Measurements from ENCODE around the gene NELFA. TPM values are rescaled to one million over a fixed set of nuclear protein-coding genes. Genes with fewer than 3 reads are reported as not detected.

The NELFA gene
- total RNA-seq, 1 experiment from 2014 or later = 27.0 TPM

- no peaks in the 10 kb centered on the region for H3K27me3 ChIP-seq (ENCODE audit: control insufficient read depth, insufficient read depth, low read length)
- H3K27ac ChIP-seq (ENCODE audit: low read length) = no peak overlapping the region
- H3K4me1 ChIP-seq (ENCODE audit: control insufficient read depth, insufficient read depth, low read length) = no peaks in the 10 kb centered on the region
- DNase-seq (ENCODE audit: low read depth, low spot score) (no peak), ATAC-seq (peak; percentile 49; the same call in 1 of the 2 replicates)
- in situ Hi-C loops (cut with HindIII; ENCODE audit: low pct_unique_long_range_greater_than_20kb, low sequenced_read_pairs) (no loop called here), intact Hi-C loops (cut with micrococcal nuclease; ENCODE audit: unreplicated experiment) (no loop called here)
- H3K9me3 ChIP-seq (ENCODE audit: control insufficient read depth, insufficient read depth, low read depth, low read length) = no peaks in the 10 kb centered on the region
- ChIA-PET POLR2A (no interaction called here), CTCF (no interaction called here)
- no peak overlapping the region for H3K4me3 ChIP-seq (ENCODE audit: low read depth in 2 of 2, low read length in 2 of 2)
- H3K36me3 ChIP-seq (ENCODE audit: control insufficient read depth, insufficient read depth, low read length) = no peaks in the 10 kb centered on the region; the same call in 1 of the 2 replicates
- TF ChIP-seq, protein P1, sequence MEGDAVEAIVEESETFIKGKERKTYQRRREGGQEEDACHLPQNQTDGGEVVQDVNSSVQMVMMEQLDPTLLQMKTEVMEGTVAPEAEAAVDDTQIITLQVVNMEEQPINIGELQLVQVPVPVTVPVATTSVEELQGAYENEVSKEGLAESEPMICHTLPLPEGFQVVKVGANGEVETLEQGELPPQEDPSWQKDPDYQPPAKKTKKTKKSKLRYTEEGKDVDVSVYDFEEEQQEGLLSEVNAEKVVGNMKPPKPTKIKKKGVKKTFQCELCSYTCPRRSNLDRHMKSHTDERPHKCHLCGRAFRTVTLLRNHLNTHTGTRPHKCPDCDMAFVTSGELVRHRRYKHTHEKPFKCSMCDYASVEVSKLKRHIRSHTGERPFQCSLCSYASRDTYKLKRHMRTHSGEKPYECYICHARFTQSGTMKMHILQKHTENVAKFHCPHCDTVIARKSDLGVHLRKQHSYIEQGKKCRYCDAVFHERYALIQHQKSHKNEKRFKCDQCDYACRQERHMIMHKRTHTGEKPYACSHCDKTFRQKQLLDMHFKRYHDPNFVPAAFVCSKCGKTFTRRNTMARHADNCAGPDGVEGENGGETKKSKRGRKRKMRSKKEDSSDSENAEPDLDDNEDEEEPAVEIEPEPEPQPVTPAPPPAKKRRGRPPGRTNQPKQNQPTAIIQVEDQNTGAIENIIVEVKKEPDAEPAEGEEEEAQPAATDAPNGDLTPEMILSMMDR (IDR thresholded peaks at IDR 0.05) = no peak
- TF ChIP-seq TCF7L2 (IDR thresholded peaks at IDR 0.05; ENCODE audit: low read depth, low read length) = no peak
- no peak for TF ChIP-seq POLR2AphosphoS5 (IDR thresholded peaks at IDR 0.05; ENCODE audit: low read depth, low read length)
- TF ChIP-seq REST (IDR thresholded peaks at IDR 0.05; ENCODE audit: insufficient read depth in 1 of 2, low read depth in 2 of 2, low read length in 1 of 2) = no peak
- TF ChIP-seq SIN3A (IDR thresholded peaks at IDR 0.05; ENCODE audit: borderline replicate concordance, insufficient read depth, low read depth, low read length) = no peak
- TSS peak; percentile 73 for BruUV-seq (replicated peaks)
Measured at GRCh38 chr4:1981251-1982058, 27.3 kb downstream of the NELFA start.

GRCh38 chr4:1980561-1981041, 28.2 kb downstream of the NELFA start:
- intact Hi-C loops (cut with micrococcal nuclease; ENCODE audit: unreplicated experiment) (no loop called here), in situ Hi-C loops (cut with HindIII; ENCODE audit: low pct_unique_long_range_greater_than_20kb, low sequenced_read_pairs) (no loop called here)
- no peak overlapping the region for H3K27ac ChIP-seq (ENCODE audit: low read length)
- H3K36me3 ChIP-seq (ENCODE audit: control insufficient read depth, insufficient read depth, low read length) = no peaks in the 10 kb centered on the region; the same call in 1 of the 2 replicates
- no peaks in the 10 kb centered on the region for H3K9me3 ChIP-seq (ENCODE audit: control insufficient read depth, insufficient read depth, low read depth, low read length)
- CTCF ChIA-PET = no interaction called here
- no peak overlapping the region for H3K4me3 ChIP-seq (ENCODE audit: low read depth in 2 of 2, low read length in 2 of 2)
- no peaks in the 10 kb centered on the region for H3K27me3 ChIP-seq (ENCODE audit: control insufficient read depth, insufficient read depth, low read length)
- POLR2A ChIA-PET = no interaction called here
- ATAC-seq = no peak
- BruUV-seq (replicated peaks) = no TSS peak
- no peak for TF ChIP-seq TCF7L2 (IDR thresholded peaks at IDR 0.05; ENCODE audit: low read depth, low read length)
- no peak for TF ChIP-seq REST (IDR thresholded peaks at IDR 0.05; ENCODE audit: insufficient read depth in 1 of 2, low read depth in 2 of 2, low read length in 1 of 2)
- no peak for TF ChIP-seq SIN3A (IDR thresholded peaks at IDR 0.05; ENCODE audit: borderline replicate concordance, insufficient read depth, low read depth, low read length)
- TF ChIP-seq, protein P1 (IDR thresholded peaks at IDR 0.05) = no peak
- no peak for TF ChIP-seq POLR2AphosphoS5 (IDR thresholded peaks at IDR 0.05; ENCODE audit: low read depth, low read length)
- no peak for DNase-seq (ENCODE audit: low read depth, low spot score)
- H3K4me1 ChIP-seq (ENCODE audit: control insufficient read depth, insufficient read depth, low read length) = no peaks in the 10 kb centered on the region
